HepG2 (cell line): ENCODE measurements around the gene TAT. TPM values are rescaled to one million over a fixed set of nuclear protein-coding genes. Genes with fewer than 3 reads are reported as not detected.

Experiments used
- ASH2L ChIP-seq: fragments of 300-600, 200-600 bp; sonication (generic); IDR thresholded peaks from 2 replicates; pipeline ENCODE4 v1.7.0; 2017; ENCODE audit warnings: low read depth, mild to moderate bottlenecking, moderate library complexity, mixed read lengths, low read length; ENCODE audit not compliant: insufficient read length
- ATF7 ChIP-seq, 2 experiments: fragments of 450-650 bp in 1 of 2; sonication (generic) in 1 of 2; formaldehyde crosslinking in 1 of 2; IDR thresholded peaks; 2 replicates each; pipeline versions ENCODE4 v1.4.0 to v1.6.1; 2016 to 2020; ENCODE audit warnings: antibody characterized with exemption in 1 of 2, mild to moderate bottlenecking in 1 of 2, missing genetic modification reagents in 1 of 2
- CHCHD3 ChIP-seq: sonication (generic); formaldehyde crosslinking; IDR thresholded peaks from 2 replicates; pipeline ENCODE4 v1.8.0; 2022; ENCODE audit warnings: mild to moderate bottlenecking, missing genetic modification reagents, moderate library complexity
- FOXK2 ChIP-seq: fragments of 450-650 bp; IDR thresholded peaks from 2 replicates; pipeline ENCODE4 v1.6.1; 2016
- GLMP ChIP-seq: sonication (generic); formaldehyde crosslinking; IDR thresholded peaks from 2 replicates; pipeline ENCODE4 v1.9.0; 2021; ENCODE audit warnings: missing genetic modification reagents, mild to moderate bottlenecking, borderline replicate concordance
- KDM1A ChIP-seq: IDR thresholded peaks from 2 replicates; pipeline ENCODE4 v1.6.1; 2016; ENCODE audit warnings: missing compliant biosample characterization
- MAFK ChIP-seq, 2 experiments: IDR thresholded peaks in 1 of 2; conservative IDR thresholded peaks in 1 of 2; 2 replicates each; pipeline ENCODE4 v1.6.1; 2011; ENCODE audit warnings: improper control_type of control experiment in 2 of 2, low read length in 2 of 2
- NR0B2 ChIP-seq: sonication (generic); formaldehyde crosslinking; IDR thresholded peaks from 2 replicates; pipeline ENCODE4 v1.4.0; 2020; ENCODE audit warnings: mild to moderate bottlenecking, missing genetic modification reagents
- RAD21 ChIP-seq: fragments of 450-650 bp; formaldehyde crosslinking; IDR thresholded peaks from 2 replicates; pipeline ENCODE4 v1.5.0; 2020; ENCODE audit warnings: mild to moderate bottlenecking
- RXRA ChIP-seq: sonication (generic); formaldehyde crosslinking; IDR thresholded peaks from 2 replicates; pipeline ENCODE4 v1.5.1; 2020; ENCODE audit warnings: missing genetic modification reagents
- SMC3 ChIP-seq: IDR thresholded peaks from 2 replicates; pipeline ENCODE4 v1.6.1; 2011; ENCODE audit warnings: low read length, improper control_type of control experiment
- SOX13 ChIP-seq, 3 experiments: fragments of 450-650 bp in 1 of 3; sonication (generic) in 1 of 3; formaldehyde crosslinking in 1 of 3; IDR thresholded peaks in 2 of 3; conservative IDR thresholded peaks in 1 of 3; 2 replicates each; pipeline versions ENCODE4 v1.5.0 to v1.6.1; 2016 to 2020; ENCODE audit warnings: antibody characterized with exemption in 1 of 3, mild to moderate bottlenecking in 1 of 3, missing compliant biosample characterization in 1 of 3, missing genetic modification reagents in 1 of 3, moderate library complexity in 1 of 3
- STAT5B ChIP-seq: sonication (generic); formaldehyde crosslinking; IDR thresholded peaks from 2 replicates; pipeline ENCODE4 v1.4.0; 2020; ENCODE audit warnings: missing genetic modification reagents
- TARDBP ChIP-seq: sonication (generic); formaldehyde crosslinking; IDR thresholded peaks from 2 replicates; pipeline ENCODE4 v1.8.0; 2022; ENCODE audit warnings: mild to moderate bottlenecking, missing genetic modification reagents
- TRAFD1 ChIP-seq: sonication (generic); formaldehyde crosslinking; IDR thresholded peaks from 2 replicates; pipeline ENCODE4 v1.5.1; 2020; ENCODE audit warnings: missing genetic modification reagents, mild to moderate bottlenecking, borderline replicate concordance
- ZBTB4 ChIP-seq: sonication (generic); formaldehyde crosslinking; IDR thresholded peaks from 2 replicates; pipeline ENCODE4 v1.4.0; 2020; ENCODE audit warnings: missing genetic modification reagents, mild to moderate bottlenecking, borderline replicate concordance
- ZEB1 ChIP-seq: IDR thresholded peaks from 2 replicates; pipeline ENCODE4 v1.6.1; 2012; ENCODE audit warnings: mild to moderate bottlenecking, low read depth, inconsistent platforms; ENCODE audit not compliant: insufficient replicate concordance
- ZNF263 ChIP-seq: sonication (generic); formaldehyde crosslinking; IDR thresholded peaks from 2 replicates; pipeline ENCODE4 v1.4.0; 2020; ENCODE audit warnings: missing genetic modification reagents
- ZNF414 ChIP-seq: sonication (generic); formaldehyde crosslinking; IDR thresholded peaks from 2 replicates; pipeline ENCODE4 v1.5.0; 2020; ENCODE audit warnings: missing genetic modification reagents
- ZNF740 ChIP-seq: sonication (generic); formaldehyde crosslinking; IDR thresholded peaks from 2 replicates; pipeline ENCODE4 v1.4.0; 2020; ENCODE audit warnings: missing genetic modification reagents
- polyA plus RNA-seq, 8 experiments: library from polyadenylated mRNA; depleted of rRNA in 3 of 8; stranded (reverse) in 7 of 8; unstranded in 1 of 8; fragments of >200 nt; fragmentation: Illumina TruSeq in 4 of 8; extraction: Trizol in 4 of 8; gene quantifications; 2 replicates each; pipeline versions ENCODE4 v1.2.1 to v1.2.3, GENCODE V29; 2011 to 2016; ENCODE audit warnings: low read depth in 4 of 8, missing spikeins in 1 of 8, mixed read lengths in 1 of 8; ENCODE audit not compliant: insufficient read depth in 1 of 8
- total RNA-seq, 5 experiments: library from RNA; depleted of rRNA; stranded (reverse); fragments of >200 nt; fragmentation: Illumina TruSeq; extraction: Trizol; gene quantifications; 2 replicates each; pipeline ENCODE4 v1.2.3, GENCODE V29; 2016; ENCODE audit warnings: low read depth in 1 of 5

The TAT gene
- total and polyA plus RNA-seq, 2 of the 13 experiments (the other 11 are each of a cell fraction or from before 2014, with no cell fraction given): 1.6 to 5.8 TPM

GRCh38 chr16:71557954-71558582 is 18.8 kb downstream of the TAT start (continued):
- TF ChIP-seq ZBTB4 (CRISPR knock-in tag): no peak
- peak; percentile 14 to 52; a peak in 2 of 4 replicates for TF ChIP-seq MAFK (conservative IDR thresholded peaks at IDR 0.05 in 1 of 2, IDR thresholded peaks at IDR 0.05 in 1 of 2; ENCODE audit: low read length in 2 of 2)
- TF ChIP-seq ATF7 (IDR thresholded peaks at IDR 0.05): peak; percentile 70
- peak; percentile 53; the same call in 1 of the 2 replicates for TF ChIP-seq ATF7 (CRISPR knock-in tag; IDR thresholded peaks at IDR 0.05)
- no peak for TF ChIP-seq GLMP (CRISPR knock-in tag)
- no peak for TF ChIP-seq SOX13 (IDR thresholded peaks at IDR 0.05)
- peak in 1 of 2 experiments; percentile 33; a peak in 1 of 4 replicates for TF ChIP-seq SOX13 (CRISPR knock-in tag; conservative IDR thresholded peaks at IDR 0.05 in 1 of 2, IDR thresholded peaks at IDR 0.05 in 1 of 2)
- TF ChIP-seq CHCHD3 (CRISPR knock-in tag): no peak
- TF ChIP-seq FOXK2: no peak
- TF ChIP-seq NR0B2 (CRISPR knock-in tag): no peak
- no peak for TF ChIP-seq TARDBP
- no peak for TF ChIP-seq ZNF740
- TF ChIP-seq STAT5B (CRISPR knock-in tag): no peak
- no peak for TF ChIP-seq KDM1A (CRISPR knock-in tag)
- TF ChIP-seq RXRA (CRISPR knock-in tag): no peak
- TF ChIP-seq TRAFD1: no peak
- TF ChIP-seq RAD21 (CRISPR knock-in tag): no peak
- no peak for TF ChIP-seq SMC3
- TF ChIP-seq ZNF414: 0 out of 2 replicates have a peak, but pooled peaks have one; percentile 39
- no peak for TF ChIP-seq ZEB1
- no peak for TF ChIP-seq ZNF263 (CRISPR knock-in tag)
- peak; percentile 55 for TF ChIP-seq ASH2L
